Activated naive CD4-positive, alpha-beta T cell treated with anti-CD3 and anti-CD28 coated beads, Interleukin-2, amount 50 U/mL, for 24 hours (primary cell): ENCODE data around the gene KL.

Source experiments
- H3K27ac Mint-ChIP-seq: one replicate; pipeline ENCODE4 v1.8.0; 2021; ENCODE audit warnings: mild to moderate bottlenecking, mixed read lengths
- H3K27me3 Mint-ChIP-seq: one replicate; pipeline ENCODE4 v1.8.0; 2021; ENCODE audit warnings: mixed read lengths
- H3K36me3 Mint-ChIP-seq: one replicate; pipeline ENCODE4 v1.8.0; 2021; ENCODE audit warnings: mixed read lengths
- H3K4me1 Mint-ChIP-seq: one replicate; pipeline ENCODE4 v1.8.0; 2021; ENCODE audit warnings: mixed read lengths
- H3K4me3 Mint-ChIP-seq: one replicate; pipeline ENCODE4 v1.8.0; 2021; ENCODE audit warnings: mild to moderate bottlenecking, mixed read lengths
- H3K9me3 Mint-ChIP-seq: one replicate; pipeline ENCODE4 v1.8.0; 2021; ENCODE audit warnings: mixed read lengths

Gene KL

GRCh38 chr13:32989942-32990341 is 26.3 kb upstream of the KL start:
- H3K36me3 Mint-ChIP-seq: peaks cover 1% of the 10 kb centered on the region
- peaks cover 6% of the 10 kb centered on the region for H3K9me3 Mint-ChIP-seq
- peaks cover 10% of the 10 kb centered on the region for H3K27me3 Mint-ChIP-seq
- H3K4me3 Mint-ChIP-seq: no peak overlapping the region
- H3K27ac Mint-ChIP-seq: no peak overlapping the region
- H3K4me1 Mint-ChIP-seq: peaks cover 6% of the 10 kb centered on the region

DNA sequence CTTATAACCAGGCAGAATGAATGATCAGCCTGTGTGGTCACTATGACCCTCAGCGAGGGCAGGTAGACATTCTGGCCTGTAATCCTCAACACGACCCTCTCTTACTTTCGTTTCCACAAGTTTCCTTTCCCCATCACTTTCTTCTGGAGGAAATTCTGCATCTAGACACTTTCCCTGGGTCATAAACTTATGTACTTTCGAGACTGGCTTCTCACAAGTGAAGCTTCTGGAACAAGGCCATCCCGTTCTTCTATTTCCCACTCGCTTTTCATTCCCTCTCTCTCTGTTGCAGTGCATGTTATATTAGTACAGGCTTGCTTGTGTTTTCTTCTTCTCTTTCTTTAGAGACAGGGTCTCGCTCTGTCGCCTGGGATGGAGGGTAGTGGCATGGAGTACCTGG is 23.1 kb upstream of the KL start:
- Mint-ChIP-seq H3K4me1 (peaks cover 6% of the 10 kb centered on the region), H3K4me3 (no peak overlapping the region), H3K27ac (no peak overlapping the region), H3K9me3 (no peaks in the 10 kb centered on the region), H3K36me3 (no peaks in the 10 kb centered on the region), H3K27me3 (peaks cover 7% of the 10 kb centered on the region)

DNA sequence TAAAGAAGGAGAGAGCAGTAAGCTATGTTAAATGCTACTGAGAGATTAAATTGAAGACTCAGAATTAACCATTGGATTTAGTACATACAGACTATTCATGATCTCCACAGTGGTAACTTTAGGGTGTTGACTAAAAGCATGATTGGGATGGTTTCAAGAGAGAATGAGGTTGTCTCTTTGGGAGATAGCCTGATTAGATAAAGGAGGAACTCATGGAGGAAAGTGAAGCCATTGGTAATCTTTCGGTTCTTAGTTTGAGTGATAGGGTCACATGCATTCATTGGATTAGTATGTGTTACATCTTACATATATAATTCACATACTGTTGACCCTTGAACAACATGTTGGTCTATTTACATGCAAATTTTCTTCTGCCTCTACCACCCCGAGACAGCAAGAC is 18.8 kb upstream of the KL start:
- Mint-ChIP-seq H3K4me1 (no peaks in the 10 kb centered on the region), H3K27ac (no peak overlapping the region), H3K4me3 (no peak overlapping the region), H3K9me3 (no peaks in the 10 kb centered on the region), H3K27me3 (no peaks in the 10 kb centered on the region), H3K36me3 (no peaks in the 10 kb centered on the region)

- H3K36me3 Mint-ChIP-seq: no peaks in the 10 kb centered on the region
- H3K9me3 Mint-ChIP-seq: no peaks in the 10 kb centered on the region
- no peak overlapping the region for H3K4me3 Mint-ChIP-seq
- no peaks in the 10 kb centered on the region for H3K27me3 Mint-ChIP-seq
- H3K4me1 Mint-ChIP-seq: no peaks in the 10 kb centered on the region
- no peak overlapping the region for H3K27ac Mint-ChIP-seq
These were observed 17.3 kb upstream of the KL start for GRCh38 chr13:32998966-32999365.

- no peaks in the 10 kb centered on the region for H3K4me1 Mint-ChIP-seq
- H3K36me3 Mint-ChIP-seq: no peaks in the 10 kb centered on the region
- H3K9me3 Mint-ChIP-seq: no peaks in the 10 kb centered on the region
- peaks cover 2% of the 10 kb centered on the region for H3K27me3 Mint-ChIP-seq
- no peak overlapping the region for H3K4me3 Mint-ChIP-seq
- H3K27ac Mint-ChIP-seq: no peak overlapping the region
These were observed 15.9 kb upstream of the KL start for GRCh38 chr13:33000365-33000764.

DNA sequence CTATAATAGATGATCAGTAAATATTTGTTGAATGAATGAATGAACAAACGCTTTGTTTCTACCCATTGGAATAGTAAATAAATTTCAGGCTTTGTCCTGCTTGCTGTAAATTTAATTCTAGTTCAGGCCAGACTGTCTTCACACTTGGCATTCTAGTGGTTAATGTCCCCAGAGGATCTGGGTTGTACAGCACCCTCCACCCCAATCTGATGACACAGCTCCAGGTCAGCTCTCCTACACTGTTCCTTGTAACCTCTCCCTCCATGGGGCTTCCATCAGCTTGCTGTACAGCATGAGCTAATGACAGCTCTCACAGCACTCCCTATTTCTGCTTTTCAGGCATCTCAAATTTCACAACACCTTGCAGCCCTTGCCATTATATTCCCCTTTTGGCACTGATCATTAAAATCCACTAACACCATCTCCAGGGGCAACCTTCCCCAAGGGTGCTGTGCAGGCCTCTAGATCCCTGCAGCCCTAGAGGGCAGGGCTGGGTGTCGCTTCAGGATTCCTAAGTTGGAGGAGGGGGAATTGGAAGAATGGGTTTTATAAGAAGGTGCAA is 12.7 kb upstream of the KL start:
- H3K27ac Mint-ChIP-seq: no peak overlapping the region
- H3K4me3 Mint-ChIP-seq: no peak overlapping the region
- peaks cover 14% of the 10 kb centered on the region for H3K27me3 Mint-ChIP-seq

GRCh38 chr13:33004511-33004910 is 11.7 kb upstream of the KL start:
- Mint-ChIP-seq H3K4me3 (no peak overlapping the region), H3K27me3 (peaks cover 20% of the 10 kb centered on the region), H3K4me1 (no peaks in the 10 kb centered on the region), H3K27ac (no peak overlapping the region), H3K9me3 (peaks cover 15% of the 10 kb centered on the region), H3K36me3 (peaks cover 8% of the 10 kb centered on the region)

More for the DNA sequence above, 12.7 kb upstream of the KL start:
- Mint-ChIP-seq H3K4me1 (no peaks in the 10 kb centered on the region), H3K9me3 (peaks cover 8% of the 10 kb centered on the region), H3K36me3 (peaks cover 2% of the 10 kb centered on the region)

DNA sequence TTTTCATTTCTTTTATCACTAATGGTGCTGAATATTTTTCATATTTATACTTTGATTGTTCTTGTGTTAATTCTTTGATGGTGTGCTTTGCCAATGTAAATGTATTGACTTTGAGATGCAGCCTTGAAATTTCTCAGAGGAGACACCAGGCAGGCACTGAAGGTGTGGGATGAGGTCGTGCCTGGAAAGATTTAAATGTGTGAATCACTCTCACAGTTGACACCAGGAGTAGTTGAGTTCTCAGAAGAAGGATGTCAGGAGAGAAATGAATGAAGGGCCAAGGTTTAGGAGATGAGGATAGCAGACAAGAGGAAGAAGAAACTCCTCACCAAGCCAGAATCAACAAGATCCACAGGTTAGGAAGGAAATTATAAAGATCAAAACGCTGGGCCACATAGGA is 10.1 kb upstream of the KL start:
- Mint-ChIP-seq H3K27ac (no peak overlapping the region), H3K27me3 (peaks cover 28% of the 10 kb centered on the region), H3K9me3 (peaks cover 21% of the 10 kb centered on the region), H3K4me3 (no peak overlapping the region), H3K36me3 (peaks cover 10% of the 10 kb centered on the region), H3K4me1 (no peaks in the 10 kb centered on the region)

- Mint-ChIP-seq H3K27ac (no peak overlapping the region), H3K4me3 (no peak overlapping the region), H3K4me1 (no peaks in the 10 kb centered on the region), H3K27me3 (peaks cover 33% of the 10 kb centered on the region), H3K9me3 (peaks cover 21% of the 10 kb centered on the region), H3K36me3 (peaks cover 10% of the 10 kb centered on the region)
These were observed 9.6 kb upstream of the KL start for GRCh38 chr13:33006638-33007037.

GRCh38 chr13:33007237-33007636 is 9.0 kb upstream of the KL start:
- Mint-ChIP-seq H3K36me3 (peaks cover 10% of the 10 kb centered on the region), H3K4me1 (no peaks in the 10 kb centered on the region), H3K4me3 (no peak overlapping the region), H3K9me3 (peaks cover 21% of the 10 kb centered on the region), H3K27ac (no peak overlapping the region), H3K27me3 (peaks cover 37% of the 10 kb centered on the region)

DNA sequence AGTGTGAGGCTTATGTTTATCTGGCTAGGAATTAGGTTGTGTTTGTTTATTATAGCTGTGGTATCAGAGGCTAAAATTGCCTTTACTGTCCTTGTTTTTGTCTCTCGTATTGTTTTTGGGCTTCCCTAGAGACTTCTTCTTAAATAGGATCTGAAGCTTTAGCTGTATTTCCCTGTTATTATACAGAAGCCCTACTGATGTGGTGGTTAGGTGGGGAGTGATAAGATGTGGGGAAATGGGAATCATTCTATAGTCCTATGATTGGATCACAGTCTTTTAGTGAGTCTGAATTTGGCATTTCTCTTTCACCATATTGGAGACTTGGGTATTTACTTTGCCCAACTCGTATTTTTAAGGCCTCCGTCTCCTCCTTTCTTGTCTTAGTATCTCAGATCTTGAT is 8.3 kb upstream of the KL start:
- Mint-ChIP-seq H3K27me3 (peaks cover 37% of the 10 kb centered on the region), H3K9me3 (peaks cover 21% of the 10 kb centered on the region), H3K36me3 (peaks cover 10% of the 10 kb centered on the region), H3K4me3 (no peak overlapping the region), H3K27ac (no peak overlapping the region), H3K4me1 (no peaks in the 10 kb centered on the region)

DNA sequence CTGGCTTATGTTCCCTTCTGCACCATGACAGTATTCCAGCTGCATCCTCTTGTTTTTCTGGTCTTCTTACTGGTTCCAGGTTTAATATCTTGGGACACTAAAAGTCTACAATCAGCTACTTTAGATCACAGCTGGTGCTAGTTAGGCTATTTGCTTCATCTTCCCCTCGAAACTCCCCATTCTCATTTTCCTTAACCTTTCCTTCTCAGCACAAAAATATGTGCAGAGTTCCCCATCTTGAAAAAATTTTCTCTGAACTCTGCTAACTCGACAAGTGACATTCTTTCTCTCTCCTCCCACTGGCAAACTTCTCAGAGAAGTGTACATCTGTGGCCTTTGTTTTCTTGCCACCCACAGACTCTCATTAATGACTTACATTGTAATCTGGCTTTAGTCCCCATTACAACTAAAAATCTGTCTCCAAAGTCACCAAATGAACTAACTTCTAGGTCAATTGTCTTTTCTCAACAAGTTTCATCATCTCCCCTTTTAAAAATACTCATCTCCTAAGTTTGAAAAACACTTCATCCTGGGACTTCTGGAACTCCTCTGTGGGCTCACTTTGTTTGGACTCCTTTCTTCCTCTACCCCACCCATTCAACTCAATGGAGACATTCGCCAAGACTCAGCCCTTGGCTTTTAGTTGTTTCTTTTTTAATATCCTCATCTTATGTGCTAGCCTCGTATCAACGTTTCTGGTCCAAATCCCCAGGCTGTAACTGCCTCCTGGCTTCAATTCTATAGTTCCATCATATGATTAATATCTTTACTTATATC is 7.1 kb upstream of the KL start:
- Mint-ChIP-seq H3K27ac (no peak overlapping the region), H3K36me3 (peaks cover 10% of the 10 kb centered on the region), H3K4me3 (no peak overlapping the region), H3K4me1 (no peaks in the 10 kb centered on the region), H3K27me3 (peaks cover 43% of the 10 kb centered on the region), H3K9me3 (peaks cover 21% of the 10 kb centered on the region)

DNA sequence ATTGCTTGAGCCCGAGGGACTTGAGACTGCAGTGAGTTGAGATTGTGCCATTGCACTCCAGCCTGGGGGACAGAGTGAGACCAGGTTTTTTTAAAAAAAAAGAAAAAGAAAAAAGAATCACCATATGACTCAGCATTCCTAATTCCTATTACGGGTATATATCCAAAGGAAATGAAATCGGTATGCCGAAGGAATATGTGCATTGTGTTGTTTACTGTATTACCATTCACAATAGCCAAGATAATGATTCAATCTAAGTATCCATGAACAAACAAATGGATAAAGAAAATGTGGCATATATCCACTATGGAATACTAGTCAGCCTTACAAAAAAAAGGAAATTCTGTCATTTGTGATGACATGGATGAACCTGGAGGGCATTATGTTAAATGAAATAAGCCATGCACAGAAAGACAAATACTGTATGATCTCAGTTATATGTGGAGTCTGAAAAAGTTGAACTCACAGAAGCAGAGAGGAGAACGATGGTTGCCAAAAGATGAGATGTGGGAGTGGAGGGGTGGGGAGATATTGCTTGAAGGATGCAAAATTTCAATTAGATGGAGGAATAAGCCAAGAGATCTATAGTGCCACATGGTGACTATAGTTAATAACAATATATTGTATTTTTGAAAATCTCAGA is 4.3 kb upstream of the KL start:
- peaks cover 52% of the 10 kb centered on the region for H3K27me3 Mint-ChIP-seq
- peaks cover 7% of the 10 kb centered on the region for H3K4me1 Mint-ChIP-seq
- H3K9me3 Mint-ChIP-seq: peaks cover 21% of the 10 kb centered on the region
- peaks cover 10% of the 10 kb centered on the region for H3K36me3 Mint-ChIP-seq
- no peak overlapping the region for H3K4me3 Mint-ChIP-seq
- no peak overlapping the region for H3K27ac Mint-ChIP-seq

- Mint-ChIP-seq H3K9me3 (peaks cover 7% of the 10 kb centered on the region), H3K27me3 (peaks cover 55% of the 10 kb centered on the region), H3K27ac (no peak overlapping the region), H3K4me3 (no peak overlapping the region), H3K4me1 (peaks cover 14% of the 10 kb centered on the region), H3K36me3 (peaks cover 4% of the 10 kb centered on the region)
These were observed 1.9 kb upstream of the KL start for GRCh38 chr13:33014291-33014690.

GRCh38 chr13:33015241-33015668 is 968 bp upstream of the KL start:
- H3K27me3 Mint-ChIP-seq: peaks cover 55% of the 10 kb centered on the region
- H3K36me3 Mint-ChIP-seq: no peaks in the 10 kb centered on the region
- no peaks in the 10 kb centered on the region for H3K9me3 Mint-ChIP-seq
- H3K4me3 Mint-ChIP-seq: peak overlapping the region; percentile 75
- H3K27ac Mint-ChIP-seq: no peak overlapping the region
- H3K4me1 Mint-ChIP-seq: peaks cover 14% of the 10 kb centered on the region

- Mint-ChIP-seq H3K27me3 (peaks cover 58% of the 10 kb centered on the region), H3K27ac (no peak overlapping the region), H3K4me3 (peak overlapping the region; percentile 75), H3K4me1 (peaks cover 14% of the 10 kb centered on the region), H3K9me3 (no peaks in the 10 kb centered on the region), H3K36me3 (no peaks in the 10 kb centered on the region)
These were observed 366 bp upstream of the KL start for GRCh38 chr13:33015791-33016323.
